Measurements from ENCODE around the gene TMEM131. TPM values are rescaled to one million over a fixed set of nuclear protein-coding genes. Genes with fewer than 3 reads are reported as not detected.

The TMEM131 gene
- total RNA-seq, 1 donor: 45.1 TPM

DNA sequence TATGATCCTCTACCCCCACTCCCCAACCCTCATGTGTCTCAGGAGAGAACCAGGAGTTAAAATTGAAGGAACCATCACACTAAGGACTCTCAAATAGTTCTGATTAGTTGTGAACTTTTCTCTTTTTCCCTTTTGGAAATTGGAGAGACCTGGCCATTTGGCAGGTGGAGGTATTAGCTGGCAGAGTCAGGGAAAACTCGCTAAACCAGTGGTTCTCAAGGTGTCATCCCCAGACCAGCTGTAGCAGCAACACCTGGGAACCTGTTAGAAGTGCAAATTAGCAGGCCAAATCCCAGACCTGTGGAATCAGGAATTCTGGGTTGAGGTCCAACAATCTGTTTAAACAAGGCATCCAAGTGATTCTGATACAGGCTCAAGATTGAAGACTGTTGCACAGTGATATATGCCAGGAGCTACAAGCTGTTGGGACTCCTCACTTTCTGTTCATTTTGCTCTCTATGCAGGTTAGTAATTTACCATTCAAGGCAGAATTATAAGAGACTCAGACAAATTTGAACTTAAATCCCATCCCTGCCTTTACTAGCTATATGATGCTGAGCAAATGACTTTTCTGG lies 2.8 kb upstream of the TMEM131 start:
- no peak overlapping the region for H3K4me3 ChIP-seq (ENCODE audit: low read depth, low read length)
- TF ChIP-seq CTCF (IDR thresholded peaks at IDR 0.05; ENCODE audit: insufficient read depth, low read length): no peak
- DNase-seq (ENCODE audit: low read depth): no peak

DNA sequence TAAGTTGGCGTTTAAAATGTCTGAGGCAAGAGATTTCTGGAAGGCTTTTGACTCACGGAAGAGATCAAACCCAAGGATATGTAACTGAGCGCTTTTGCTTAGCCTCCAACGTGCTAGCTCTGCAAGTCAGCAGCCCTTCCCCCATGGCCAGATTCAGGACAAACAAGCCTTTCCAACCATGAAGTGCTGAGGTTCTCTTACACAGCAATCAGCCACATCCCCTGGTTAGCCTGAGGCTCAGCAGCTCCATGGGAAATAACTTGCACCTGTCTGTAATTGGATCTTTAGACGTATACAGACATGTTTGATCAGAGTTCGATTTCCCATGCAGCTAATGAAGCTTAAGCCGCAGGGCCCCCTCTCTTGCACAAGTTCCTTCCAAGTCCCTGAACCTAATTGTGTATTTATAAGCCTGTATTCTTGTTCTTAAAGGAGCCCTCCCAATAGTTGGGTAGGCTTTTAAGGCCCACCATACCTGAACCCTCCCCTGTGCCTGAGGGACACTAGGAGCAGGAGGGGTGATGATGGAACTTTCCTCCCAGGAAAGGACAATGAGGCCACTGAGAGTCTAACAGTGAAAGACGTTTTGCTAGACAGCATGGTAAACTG lies 2.1 kb upstream of the TMEM131 start:
- no peak for DNase-seq (ENCODE audit: low read depth)
- H3K4me3 ChIP-seq (ENCODE audit: low read depth, low read length): no peak overlapping the region
- TF ChIP-seq CTCF (IDR thresholded peaks at IDR 0.05; ENCODE audit: insufficient read depth, low read length): no peak

DNA sequence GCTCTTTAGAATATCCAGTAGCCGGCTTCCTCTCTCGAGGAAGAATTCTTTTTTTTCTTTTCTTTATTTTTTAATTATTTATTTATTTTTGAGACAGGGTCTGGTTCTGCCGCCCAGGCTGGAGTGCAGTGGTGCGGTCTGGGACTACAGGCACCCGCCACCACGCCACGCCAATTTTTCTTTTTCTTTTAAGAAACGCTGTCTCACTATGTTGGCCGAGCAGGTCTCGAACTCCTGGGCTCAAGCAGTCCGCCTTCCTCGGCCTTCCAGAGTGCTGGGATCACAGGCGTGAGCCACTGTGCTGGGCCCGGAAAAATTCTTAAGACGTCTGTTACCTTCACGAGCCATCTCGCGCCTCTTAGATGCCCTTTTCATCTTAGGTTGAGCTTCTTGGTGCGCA lies 931 bp upstream of the TMEM131 start:
- H3K4me3 ChIP-seq (ENCODE audit: low read depth, low read length): peak overlapping the region; percentile 88
- no peak for TF ChIP-seq CTCF (IDR thresholded peaks at IDR 0.05; ENCODE audit: insufficient read depth, low read length)
- DNase-seq (ENCODE audit: low read depth): no peak

DNA sequence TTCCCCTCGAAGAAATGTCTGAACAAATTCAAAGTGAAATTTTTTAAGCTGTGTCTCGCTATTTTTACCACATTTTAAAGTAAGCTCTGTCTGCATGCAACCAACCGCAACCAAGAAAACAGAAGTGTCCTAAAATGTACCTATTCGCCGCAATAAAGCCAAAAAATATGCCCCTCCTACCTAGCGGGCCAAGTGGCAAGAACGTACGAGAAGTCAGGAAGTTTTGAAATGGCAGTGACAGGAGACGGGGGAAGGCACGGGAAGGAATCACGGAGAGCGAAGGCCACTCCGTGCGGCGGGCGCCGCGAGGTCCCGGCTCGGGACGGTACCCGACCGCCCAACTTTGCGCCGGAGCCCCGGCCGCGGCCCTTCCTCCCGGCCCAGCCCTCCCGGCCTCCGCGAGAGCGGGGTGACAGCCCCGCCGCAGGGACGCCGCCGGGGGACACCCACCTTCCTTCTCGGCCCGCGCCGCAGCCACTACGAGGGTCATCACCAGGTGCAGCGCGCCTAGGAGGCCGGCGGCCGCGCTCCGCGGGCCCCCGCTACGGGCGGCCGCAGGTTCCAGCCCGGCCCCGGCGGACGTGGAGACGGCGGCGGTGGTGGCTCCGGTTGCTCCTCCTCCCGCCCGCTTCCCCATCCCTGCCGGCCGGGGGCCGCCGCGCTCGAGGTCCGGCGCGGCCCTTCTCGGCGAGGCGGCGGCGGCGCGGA lies 568 bp downstream of the TMEM131 start:
- no peak for TF ChIP-seq CTCF (IDR thresholded peaks at IDR 0.05; ENCODE audit: insufficient read depth, low read length)
- H3K4me3 ChIP-seq (ENCODE audit: low read depth, low read length): peak overlapping the region; percentile 88
- DNase-seq (ENCODE audit: low read depth): peak; percentile 48

GRCh38 chr2:97994476-97994875 lies 1.3 kb downstream of the TMEM131 start:
- DNase-seq (ENCODE audit: low read depth): no peak
- peak overlapping the region; percentile 88 for H3K4me3 ChIP-seq (ENCODE audit: low read depth, low read length)
- no peak for TF ChIP-seq CTCF (IDR thresholded peaks at IDR 0.05; ENCODE audit: insufficient read depth, low read length)

GRCh38 chr2:97993926-97994325 lies 1.8 kb downstream of the TMEM131 start:
- no peak for TF ChIP-seq CTCF (IDR thresholded peaks at IDR 0.05; ENCODE audit: insufficient read depth, low read length)
- DNase-seq (ENCODE audit: low read depth): no peak
- peak overlapping the region; percentile 88 for H3K4me3 ChIP-seq (ENCODE audit: low read depth, low read length)
